Measurements from ENCODE around the gene ALDH2. TPM values are rescaled to one million over a fixed set of nuclear protein-coding genes. Genes with fewer than 3 reads are reported as not detected.

Gene ALDH2
- total and polyA plus RNA-seq, 2 of the 8 experiments (the other 6 are each of a cell fraction or from before 2014, with no cell fraction given): 25.4 to 43.8 TPM

DNA sequence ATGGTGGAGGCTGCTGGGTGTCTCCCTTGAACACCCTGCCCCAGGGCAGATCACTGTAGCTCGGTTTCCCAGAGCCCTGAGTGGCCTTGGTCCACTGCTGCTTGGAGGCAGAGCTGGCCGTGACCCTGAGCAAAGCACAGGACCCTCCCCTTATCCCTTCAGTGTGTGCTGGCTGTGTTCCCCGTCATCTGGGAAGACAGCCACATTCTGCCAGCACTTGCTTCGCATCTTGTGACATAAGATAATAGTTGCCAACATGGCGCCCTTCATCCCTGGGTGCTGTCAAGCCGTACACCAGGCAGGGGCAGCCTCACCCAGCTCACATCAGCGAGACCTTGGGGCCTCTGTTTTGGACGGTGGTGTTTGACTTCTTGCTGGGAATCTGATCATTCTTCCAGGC lies 12.1 kb upstream of the ALDH2 start:
- no peak overlapping the region for H2AFZ ChIP-seq (ENCODE audit: low read length)
- H2BK120ac ChIP-seq (replicated peaks; ENCODE audit: low read depth, low read length): no peak overlapping the region
- no peak overlapping the region for H3K4me3 ChIP-seq (ENCODE audit: extremely low read depth in 1 of 4, insufficient read depth in 2 of 4, low read depth in 3 of 4, low read length in 4 of 4)
- no peak overlapping the region for H2AK5ac ChIP-seq (ENCODE audit: low read depth, low read length)
- H2BK20ac ChIP-seq (ENCODE audit: low read length): no peak overlapping the region
- WGBS, 2 experiments (ENCODE audit: extremely low coverage in 1 of 2, insufficient coverage in 1 of 2, insufficient read length in 1 of 2, insufficient replicate concordance in 2 of 2, low coverage in 1 of 2, low lambda C conversion rate in 2 of 2, missing lambda C conversion rate in 1 of 2): 90% methylated on average over 8 of the region's 8 CpGs; no CpG with 5 or more reads in 1 of the 2 experiments
- POLR2A ChIA-PET (ENCODE audit: partially characterized antibody): interaction anchor here (0.6 to 3.1 kb wide), 6 partner anchors 8 to 81 kb away, joined by 3 to 13 read pairs (median 6); partner anchors contain the start of gene ALDH2
- peaks cover 0 to 4% of the 10 kb centered on the region in 2 experiments for H4K20me1 ChIP-seq (replicated peaks in 1 of 2; ENCODE audit: control insufficient read depth in 1 of 2, insufficient read depth in 2 of 2, low read length in 2 of 2)
- H2BK15ac ChIP-seq (ENCODE audit: low read length): no peak overlapping the region
- no peak overlapping the region for H4K91ac ChIP-seq (replicated peaks; ENCODE audit: insufficient read length, low read length)
- H3K27ac ChIP-seq (ENCODE audit: low read depth, low read length): no peak overlapping the region
- no peaks in the 10 kb centered on the region for H3K23me2 ChIP-seq (ENCODE audit: low read depth, low read length)
- H3K27me3 ChIP-seq (replicated peaks in 1 of 4; ENCODE audit: control insufficient read depth in 3 of 4, extremely low read depth in 1 of 4, insufficient read depth in 3 of 4, low read length in 3 of 4): no peaks in the 10 kb centered on the region
- no peak overlapping the region for H3K56ac ChIP-seq (replicated peaks; ENCODE audit: insufficient read length, low read depth, low read length)
- no peak overlapping the region for H3K4me2 ChIP-seq (ENCODE audit: insufficient read depth in 1 of 2, low read depth in 2 of 2, low read length in 2 of 2)
- H4K8ac ChIP-seq (ENCODE audit: extremely low read depth, insufficient read depth, low read length): no peak overlapping the region
- H3K23ac ChIP-seq (ENCODE audit: insufficient read length): no peak overlapping the region
- no peak overlapping the region for H2BK12ac ChIP-seq (ENCODE audit: low read depth, low read length)
- H3K4ac ChIP-seq (replicated peaks; ENCODE audit: insufficient read length, low read depth, low read length): no peak overlapping the region
- no peak overlapping the region for H2BK5ac ChIP-seq (ENCODE audit: low read depth, low read length)
- FAIRE-seq (no peak), DNase-seq (ENCODE audit: low read depth in 1 of 2, low spot score in 2 of 2) (no peak)
- H4K5ac ChIP-seq (ENCODE audit: insufficient read length, low read depth, low read length): no peak overlapping the region
- no peaks in the 10 kb centered on the region for H3K79me1 ChIP-seq (ENCODE audit: low read depth, low read length)
- no peaks in the 10 kb centered on the region for H3K36me3 ChIP-seq (ENCODE audit: control insufficient read depth in 2 of 4, insufficient read depth in 4 of 4, low read length in 3 of 4)
- no peaks in the 10 kb centered on the region for H3K79me2 ChIP-seq (ENCODE audit: control insufficient read depth in 1 of 2, insufficient read depth in 2 of 2, low read length in 2 of 2)
- no peak overlapping the region for H3K18ac ChIP-seq (ENCODE audit: extremely low read depth, low read length)
- H3K9ac ChIP-seq (replicated peaks in 1 of 4; ENCODE audit: extremely low read depth in 1 of 4, low read depth in 3 of 4, low read length in 3 of 4): no peak overlapping the region
- peaks cover 0 to 10% (median 4%) of the 10 kb centered on the region in 4 experiments; a peak in 2 of 7 replicates for H3K4me1 ChIP-seq (replicated peaks in 1 of 4; ENCODE audit: control insufficient read depth in 3 of 4, insufficient read depth in 4 of 4, low read length in 3 of 4)
- H3K9me3 ChIP-seq (ENCODE audit: insufficient read depth in 2 of 2, low read depth in 1 of 2, low read length in 1 of 2): no peaks in the 10 kb centered on the region
- H3K14ac ChIP-seq (ENCODE audit: insufficient read length): no peak overlapping the region
- CTCF ChIA-PET (ENCODE audit: partially characterized antibody): interaction anchor here (0.5 to 9.1 kb wide), 17 partner anchors 9 to 425 kb away, joined by 3 to 165 read pairs (median 5); no protein-coding TSS in a partner anchor
- TF ChIP-seq, protein P1, sequence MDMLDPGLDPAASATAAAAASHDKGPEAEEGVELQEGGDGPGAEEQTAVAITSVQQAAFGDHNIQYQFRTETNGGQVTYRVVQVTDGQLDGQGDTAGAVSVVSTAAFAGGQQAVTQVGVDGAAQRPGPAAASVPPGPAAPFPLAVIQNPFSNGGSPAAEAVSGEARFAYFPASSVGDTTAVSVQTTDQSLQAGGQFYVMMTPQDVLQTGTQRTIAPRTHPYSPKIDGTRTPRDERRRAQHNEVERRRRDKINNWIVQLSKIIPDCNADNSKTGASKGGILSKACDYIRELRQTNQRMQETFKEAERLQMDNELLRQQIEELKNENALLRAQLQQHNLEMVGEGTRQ (IDR thresholded peaks at IDR 0.05; ENCODE audit: low read length): no peak
- TF ChIP-seq JUND (IDR thresholded peaks at IDR 0.05; ENCODE audit: low read length) (no peak), SUZ12 (IDR thresholded peaks at IDR 0.05; ENCODE audit: low read length) (no peak), TAF1 (IDR thresholded peaks at IDR 0.05; ENCODE audit: low read depth, low read length) (no peak), YY1 (IDR thresholded peaks at IDR 0.05; ENCODE audit: low read depth, low read length) (no peak), ZNF274 (IDR thresholded peaks at IDR 0.05; ENCODE audit: borderline replicate concordance, extremely low read depth, low read length) (no peak), HDAC6 (IDR thresholded peaks at IDR 0.05; ENCODE audit: low read depth, low read length) (no peak), KDM4A (IDR thresholded peaks at IDR 0.05; ENCODE audit: low read depth, low read length, severe bottlenecking) (no peak), NRF1 (IDR thresholded peaks at IDR 0.05; ENCODE audit: low read depth, low read length) (no peak), TBP (IDR thresholded peaks at IDR 0.05; ENCODE audit: low read depth, low read length) (no peak)
- TF ChIP-seq, protein P2, sequence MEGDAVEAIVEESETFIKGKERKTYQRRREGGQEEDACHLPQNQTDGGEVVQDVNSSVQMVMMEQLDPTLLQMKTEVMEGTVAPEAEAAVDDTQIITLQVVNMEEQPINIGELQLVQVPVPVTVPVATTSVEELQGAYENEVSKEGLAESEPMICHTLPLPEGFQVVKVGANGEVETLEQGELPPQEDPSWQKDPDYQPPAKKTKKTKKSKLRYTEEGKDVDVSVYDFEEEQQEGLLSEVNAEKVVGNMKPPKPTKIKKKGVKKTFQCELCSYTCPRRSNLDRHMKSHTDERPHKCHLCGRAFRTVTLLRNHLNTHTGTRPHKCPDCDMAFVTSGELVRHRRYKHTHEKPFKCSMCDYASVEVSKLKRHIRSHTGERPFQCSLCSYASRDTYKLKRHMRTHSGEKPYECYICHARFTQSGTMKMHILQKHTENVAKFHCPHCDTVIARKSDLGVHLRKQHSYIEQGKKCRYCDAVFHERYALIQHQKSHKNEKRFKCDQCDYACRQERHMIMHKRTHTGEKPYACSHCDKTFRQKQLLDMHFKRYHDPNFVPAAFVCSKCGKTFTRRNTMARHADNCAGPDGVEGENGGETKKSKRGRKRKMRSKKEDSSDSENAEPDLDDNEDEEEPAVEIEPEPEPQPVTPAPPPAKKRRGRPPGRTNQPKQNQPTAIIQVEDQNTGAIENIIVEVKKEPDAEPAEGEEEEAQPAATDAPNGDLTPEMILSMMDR (IDR thresholded peaks at IDR 0.05; ENCODE audit: control extremely low read depth in 1 of 3, insufficient read depth in 1 of 3, low read depth in 1 of 3, low read length in 3 of 3): no peak
